ENCODE results near the gene SARNP. TPM values are rescaled to one million over a fixed set of nuclear protein-coding genes. Genes with fewer than 3 reads are reported as not detected.
A peak's percentile ranks its signal among the peaks of the same experiment; 100 is the strongest.

Gene SARNP
- total RNA-seq, 2 experiments from 2014 or later: 86.1 to 92.0 TPM

- POLR2A ChIA-PET: interaction anchor here (0.6 to 3.6 kb wide), 5 partner anchors 14 to 240 kb away, joined by 3 to 49 read pairs (median 5); partner anchors contain the start of genes ORMDL2, PYM1 and SARNP
- intact Hi-C loops (cut with micrococcal nuclease; ENCODE audit: unreplicated experiment): no loop called here
- peak overlapping the region; percentile 96 for H3K4me3 ChIP-seq (ENCODE audit: low read depth, low read length, poor library complexity, severe bottlenecking)
- CTCF ChIA-PET (ENCODE audit: unreplicated experiment): no interaction called here
- H3K36me3 ChIP-seq (ENCODE audit: insufficient read depth, low read length): peaks cover 12% of the 10 kb centered on the region; the same call in 1 of the 2 replicates
- H3K79me2 ChIP-seq (ENCODE audit: insufficient read depth, low read depth, low read length): peaks cover 38% of the 10 kb centered on the region
- no peak overlapping the region for H3K27ac ChIP-seq (ENCODE audit: low read depth, low read length, poor library complexity, severe bottlenecking)
- TF ChIP-seq EZH2phosphoT487 (IDR thresholded peaks at IDR 0.05; ENCODE audit: borderline replicate concordance, low read depth, low read length): no peak
- no peak for TF ChIP-seq CTCF (conservative IDR thresholded peaks at IDR 0.05; ENCODE audit: low read length)
- H3K4me2 ChIP-seq (ENCODE audit: low read length): peak overlapping the region; percentile 96
- no peak for DNase-seq (ENCODE audit: low spot score)
- no peaks in the 10 kb centered on the region for H3K9me3 ChIP-seq (ENCODE audit: low read length)
- BruUV-seq (replicated peaks): no TSS peak
- no peak overlapping the region for H2AFZ ChIP-seq (ENCODE audit: low read length)
- no peaks in the 10 kb centered on the region for H4K20me1 ChIP-seq (ENCODE audit: insufficient read depth, low read length)
- peaks cover 24% of the 10 kb centered on the region for H3K4me1 ChIP-seq (ENCODE audit: insufficient read depth, low read length, poor library complexity, severe bottlenecking)
- H3K9me2 ChIP-seq (ENCODE audit: insufficient read depth, low read length): no peaks in the 10 kb centered on the region
Measured at GRCh38 chr12:55831447-55831815, 13.9 kb upstream of the SARNP start.

GRCh38 chr12:55830601-55831446 is 13.3 kb upstream of the SARNP start:
- Histone ChIP-seq H3K4me2 (ENCODE audit: low read length) (peak overlapping the region; percentile 96), H4K20me1 (ENCODE audit: insufficient read depth, low read length) (no peaks in the 10 kb centered on the region), H3K4me3 (ENCODE audit: low read depth, low read length, poor library complexity, severe bottlenecking) (peak overlapping the region; percentile 96), H3K9me2 (ENCODE audit: insufficient read depth, low read length) (no peaks in the 10 kb centered on the region), H2AFZ (ENCODE audit: low read length) (peak overlapping the region; percentile 89), H3K27ac (ENCODE audit: low read depth, low read length, poor library complexity, severe bottlenecking) (peak overlapping the region; percentile 67), H3K9me3 (ENCODE audit: low read length) (no peaks in the 10 kb centered on the region), H3K4me1 (ENCODE audit: insufficient read depth, low read length, poor library complexity, severe bottlenecking) (peaks cover 28% of the 10 kb centered on the region), H3K36me3 (ENCODE audit: insufficient read depth, low read length) (peaks cover 14% of the 10 kb centered on the region; the same call in 1 of the 2 replicates), H3K79me2 (ENCODE audit: insufficient read depth, low read depth, low read length) (peaks cover 44% of the 10 kb centered on the region)
- no peak for TF ChIP-seq CTCF (conservative IDR thresholded peaks at IDR 0.05; ENCODE audit: low read length)
- TF ChIP-seq EZH2phosphoT487 (IDR thresholded peaks at IDR 0.05; ENCODE audit: borderline replicate concordance, low read depth, low read length): no peak
- ChIA-PET POLR2A (interaction anchor here (0.6 to 3.6 kb wide), 12 partner anchors 11 to 223 kb away, joined by 3 to 49 read pairs (median 4); partner anchors contain the start of genes ORMDL2, PYM1 and SARNP), CTCF (ENCODE audit: unreplicated experiment) (interaction anchor here (1.4 to 1.8 kb wide), 2 partner anchors 13 to 109 kb away, joined by 5 to 7 read pairs; partner anchors contain the start of genes ORMDL2 and SARNP)
- DNase-seq (ENCODE audit: low spot score): peak; percentile 75
- no TSS peak for BruUV-seq (replicated peaks)
- intact Hi-C loops (cut with micrococcal nuclease; ENCODE audit: unreplicated experiment): no loop called here
